ENCODE data around the gene CTSF. TPM values are rescaled to one million over a fixed set of nuclear protein-coding genes. Genes with fewer than 3 reads are reported as not detected.

Gene CTSF
- total and polyA plus RNA-seq, 2 donors (not counting 1 experiment from before 2014, with no cell fraction given): 17.1 to 26.6 TPM

DNA sequence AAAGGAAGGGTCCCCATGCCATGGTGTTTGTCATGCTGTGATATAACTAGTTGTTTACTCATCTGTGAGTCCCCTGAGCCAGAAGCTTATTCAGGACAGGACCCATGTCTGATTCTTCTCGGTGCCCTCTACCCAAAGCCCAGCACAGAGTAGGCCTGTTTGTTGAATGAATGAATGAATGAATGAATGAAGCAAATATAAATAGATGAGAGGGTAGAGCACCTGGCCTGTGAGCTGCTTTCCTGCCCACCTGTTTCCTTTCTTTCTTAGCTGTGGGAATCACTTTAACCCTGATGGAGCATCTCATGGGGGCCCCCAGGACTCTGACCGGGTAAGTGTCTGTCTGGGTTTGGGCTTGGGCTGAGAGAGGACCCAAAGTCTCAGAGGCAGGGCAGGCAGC is 31.8 kb upstream of the CTSF start:
- TF ChIP-seq, protein P1, sequence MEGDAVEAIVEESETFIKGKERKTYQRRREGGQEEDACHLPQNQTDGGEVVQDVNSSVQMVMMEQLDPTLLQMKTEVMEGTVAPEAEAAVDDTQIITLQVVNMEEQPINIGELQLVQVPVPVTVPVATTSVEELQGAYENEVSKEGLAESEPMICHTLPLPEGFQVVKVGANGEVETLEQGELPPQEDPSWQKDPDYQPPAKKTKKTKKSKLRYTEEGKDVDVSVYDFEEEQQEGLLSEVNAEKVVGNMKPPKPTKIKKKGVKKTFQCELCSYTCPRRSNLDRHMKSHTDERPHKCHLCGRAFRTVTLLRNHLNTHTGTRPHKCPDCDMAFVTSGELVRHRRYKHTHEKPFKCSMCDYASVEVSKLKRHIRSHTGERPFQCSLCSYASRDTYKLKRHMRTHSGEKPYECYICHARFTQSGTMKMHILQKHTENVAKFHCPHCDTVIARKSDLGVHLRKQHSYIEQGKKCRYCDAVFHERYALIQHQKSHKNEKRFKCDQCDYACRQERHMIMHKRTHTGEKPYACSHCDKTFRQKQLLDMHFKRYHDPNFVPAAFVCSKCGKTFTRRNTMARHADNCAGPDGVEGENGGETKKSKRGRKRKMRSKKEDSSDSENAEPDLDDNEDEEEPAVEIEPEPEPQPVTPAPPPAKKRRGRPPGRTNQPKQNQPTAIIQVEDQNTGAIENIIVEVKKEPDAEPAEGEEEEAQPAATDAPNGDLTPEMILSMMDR (conservative IDR thresholded peaks at IDR 0.05 in 1 of 2, IDR thresholded peaks at IDR 0.05 in 1 of 2; ENCODE audit: low read depth in 1 of 2, low read length in 2 of 2): no peak
- Histone ChIP-seq H3K4me2 (ENCODE audit: extremely low read depth, insufficient read depth, low read length) (no peak overlapping the region), H3K4me3 (replicated peaks in 1 of 4; ENCODE audit: control extremely low read depth in 1 of 4, insufficient read depth in 1 of 4, low read depth in 3 of 4, low read length in 4 of 4) (no peak overlapping the region)

DNA sequence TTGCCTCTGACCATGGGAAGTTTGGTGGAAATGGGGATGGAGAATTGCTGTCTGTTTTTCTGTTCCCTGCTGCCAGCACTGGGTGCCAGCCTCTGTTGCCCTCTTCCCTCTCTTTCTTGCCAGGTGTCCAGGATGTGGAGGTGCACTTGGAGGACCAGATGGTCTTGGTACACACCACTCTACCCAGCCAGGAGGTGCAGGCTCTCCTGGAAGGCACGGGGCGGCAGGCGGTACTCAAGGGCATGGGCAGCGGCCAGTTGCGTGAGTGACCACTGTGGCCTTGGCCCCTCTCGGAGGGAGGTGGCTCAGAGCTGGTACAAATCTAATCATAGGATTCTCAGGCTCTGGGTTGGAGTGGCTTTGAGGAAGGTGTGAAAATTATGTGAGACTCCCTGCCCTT is 30.6 kb upstream of the CTSF start:
- Histone ChIP-seq H3K4me1 (ENCODE audit: control insufficient read depth, extremely low read depth, insufficient read depth, low read length) (peaks cover 6% of the 10 kb centered on the region), H3K27ac (ENCODE audit: insufficient read depth, low read length) (no peak overlapping the region), H3K36me3 (ENCODE audit: control insufficient read depth, insufficient read depth, low read length) (peaks cover 8% of the 10 kb centered on the region), H4K20me1 (ENCODE audit: control insufficient read depth, extremely low read depth, insufficient read depth, low read length) (no peaks in the 10 kb centered on the region), H3K9ac (ENCODE audit: insufficient read depth, low read length) (no peak overlapping the region), H2AFZ (ENCODE audit: low read length) (no peak overlapping the region), H3K4me3 (replicated peaks in 1 of 4; ENCODE audit: control extremely low read depth in 1 of 4, insufficient read depth in 1 of 4, low read depth in 3 of 4, low read length in 4 of 4) (no peak overlapping the region), H3K27me3 (ENCODE audit: control insufficient read depth, insufficient read depth, low read length) (no peaks in the 10 kb centered on the region), H3K9me3 (ENCODE audit: control insufficient read depth, insufficient read depth, low read depth, low read length) (no peaks in the 10 kb centered on the region), H3K79me2 (ENCODE audit: control insufficient read depth, insufficient read depth, low read length) (no peaks in the 10 kb centered on the region), H3K4me2 (ENCODE audit: extremely low read depth, insufficient read depth, low read length) (no peak overlapping the region)
- no peak for DNase-seq (ENCODE audit: low read depth in 2 of 2)
- TF ChIP-seq EZH2 (IDR thresholded peaks at IDR 0.05; ENCODE audit: low read length, missing control alignments): no peak
- TF ChIP-seq, protein P1 (conservative IDR thresholded peaks at IDR 0.05 in 1 of 2, IDR thresholded peaks at IDR 0.05 in 1 of 2; ENCODE audit: low read depth in 1 of 2, low read length in 2 of 2): no peak

More for the DNA sequence above, 31.8 kb upstream of the CTSF start:
- Histone ChIP-seq H4K20me1 (ENCODE audit: control insufficient read depth, extremely low read depth, insufficient read depth, low read length) (no peaks in the 10 kb centered on the region), H3K27me3 (ENCODE audit: control insufficient read depth, insufficient read depth, low read length) (no peaks in the 10 kb centered on the region), H3K4me1 (ENCODE audit: control insufficient read depth, extremely low read depth, insufficient read depth, low read length) (peaks cover 6% of the 10 kb centered on the region), H3K79me2 (ENCODE audit: control insufficient read depth, insufficient read depth, low read length) (no peaks in the 10 kb centered on the region), H3K9me3 (ENCODE audit: control insufficient read depth, insufficient read depth, low read depth, low read length) (no peaks in the 10 kb centered on the region), H3K36me3 (ENCODE audit: control insufficient read depth, insufficient read depth, low read length) (peaks cover 8% of the 10 kb centered on the region), H2AFZ (ENCODE audit: low read length) (no peak overlapping the region), H3K27ac (ENCODE audit: insufficient read depth, low read length) (no peak overlapping the region), H3K9ac (ENCODE audit: insufficient read depth, low read length) (no peak overlapping the region)
- no peak for DNase-seq (ENCODE audit: low read depth in 2 of 2)

DNA sequence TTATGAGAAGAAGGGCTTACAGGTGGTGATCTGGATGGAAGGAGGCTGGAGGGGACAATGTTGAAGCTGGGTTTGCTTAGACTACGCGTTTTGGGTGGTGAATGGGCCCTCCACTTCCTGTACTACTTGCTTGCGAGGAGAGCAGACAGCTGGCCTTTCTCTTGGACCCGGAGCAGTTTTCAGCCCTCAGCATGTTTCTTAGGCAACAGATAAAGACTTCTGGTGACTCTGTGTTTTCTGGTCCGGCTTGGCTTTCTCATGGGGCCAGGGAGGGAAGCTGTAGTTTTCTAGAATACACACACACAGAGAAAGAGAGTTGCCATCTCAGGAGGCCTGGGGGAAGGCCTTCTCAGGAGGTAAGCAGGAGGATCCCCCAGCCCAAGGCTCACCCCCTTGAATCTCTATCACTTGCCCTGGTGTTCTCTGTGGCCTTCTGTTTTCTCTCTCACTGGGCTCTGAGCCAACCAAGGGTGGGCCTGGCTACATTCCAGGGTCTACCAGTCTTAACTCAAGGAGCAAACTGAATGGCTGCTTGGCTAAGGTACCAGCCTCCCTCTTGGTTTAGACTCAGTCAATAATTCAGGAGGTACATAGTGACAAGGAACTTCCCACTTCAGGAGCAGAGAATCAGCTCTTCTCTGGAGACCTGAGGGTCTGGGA is 27.0 kb upstream of the CTSF start:
- H3K4me1 ChIP-seq (ENCODE audit: control insufficient read depth, extremely low read depth, insufficient read depth, low read length): no peaks in the 10 kb centered on the region
- H3K9me3 ChIP-seq (ENCODE audit: control insufficient read depth, insufficient read depth, low read depth, low read length): no peaks in the 10 kb centered on the region
- DNase-seq (ENCODE audit: low read depth in 2 of 2): peak; percentile 57 to 87
- no peak overlapping the region for H3K9ac ChIP-seq (ENCODE audit: insufficient read depth, low read length)
- TF ChIP-seq EZH2 (IDR thresholded peaks at IDR 0.05; ENCODE audit: low read length, missing control alignments): no peak
- TF ChIP-seq, protein P1 (conservative IDR thresholded peaks at IDR 0.05 in 1 of 2, IDR thresholded peaks at IDR 0.05 in 1 of 2; ENCODE audit: low read depth in 1 of 2, low read length in 2 of 2): no peak
- H3K36me3 ChIP-seq (ENCODE audit: control insufficient read depth, insufficient read depth, low read length): peaks cover 5% of the 10 kb centered on the region
- H3K4me3 ChIP-seq (replicated peaks in 1 of 4; ENCODE audit: control extremely low read depth in 1 of 4, insufficient read depth in 1 of 4, low read depth in 3 of 4, low read length in 4 of 4): peak overlapping the region in 1 of 4 experiments; percentile 34
- H3K4me2 ChIP-seq (ENCODE audit: extremely low read depth, insufficient read depth, low read length): no peak overlapping the region
- no peak overlapping the region for H2AFZ ChIP-seq (ENCODE audit: low read length)
- H3K27me3 ChIP-seq (ENCODE audit: control insufficient read depth, insufficient read depth, low read length): no peaks in the 10 kb centered on the region
- peaks cover 6% of the 10 kb centered on the region for H3K79me2 ChIP-seq (ENCODE audit: control insufficient read depth, insufficient read depth, low read length)
- no peak overlapping the region for H3K27ac ChIP-seq (ENCODE audit: insufficient read depth, low read length)
- no peaks in the 10 kb centered on the region for H4K20me1 ChIP-seq (ENCODE audit: control insufficient read depth, extremely low read depth, insufficient read depth, low read length)

Data from fibroblast of lung (primary cell).